GM23338 (cell line): ENCODE measurements around the gene VARS2. TPM values are rescaled to one million over a fixed set of nuclear protein-coding genes. Genes with fewer than 3 reads are reported as not detected.

Experiments
- ATAC-seq: fragments of 200-7000 bp; cut with Tn5 transposase; 3 replicates; pipeline ENCODE4 v1.9.1; 2020
- DNase-seq: peaks from one replicate; pipeline ENCODE4 v3.0.0-alpha.2; 2015; ENCODE audit warnings: low spot score
- H2AFZ ChIP-seq: fragments of 200-600 bp; sonication (generic); 2 replicates; pipeline ENCODE4 v1.8.0; 2016; ENCODE audit warnings: antibody characterized with exemption, mild to moderate bottlenecking, moderate library complexity
- H3F3A ChIP-seq: fragments of 200-600 bp; sonication (generic); replicated peaks from 2 replicates; pipeline ENCODE4 v1.8.0; 2017; ENCODE audit warnings: antibody characterized with exemption, mixed run types, low read depth
- H3K27ac ChIP-seq: fragments of 200-600 bp; sonication (generic); 2 replicates; pipeline ENCODE4 v1.6.1; 2016; ENCODE audit warnings: low read depth
- H3K27me3 ChIP-seq: fragments of 200-600 bp; sonication (generic); 2 replicates; pipeline ENCODE4 v1.8.0; 2016; ENCODE audit warnings: mild to moderate bottlenecking, mixed run types, moderate library complexity; ENCODE audit not compliant: insufficient read depth
- H3K36me3 ChIP-seq: fragments of 200-600 bp; sonication (generic); 2 replicates; pipeline ENCODE4 v1.8.0; 2016; ENCODE audit warnings: mild to moderate bottlenecking; ENCODE audit not compliant: insufficient read depth
- H3K4me1 ChIP-seq: fragments of 200-600 bp; sonication (generic); 2 replicates; pipeline ENCODE4 v1.8.0; 2016; ENCODE audit warnings: mild to moderate bottlenecking, moderate library complexity; ENCODE audit not compliant: insufficient read depth
- H3K4me2 ChIP-seq: fragments of 200-600 bp; sonication (generic); 2 replicates; pipeline ENCODE4 v1.7.1; 2017; ENCODE audit warnings: mixed run types
- H3K4me3 ChIP-seq: fragments of 200-600 bp; sonication (generic); 2 replicates; pipeline ENCODE4 v1.6.1; 2016; ENCODE audit warnings: mixed run types
- H3K79me2 ChIP-seq: fragments of 200-600 bp; sonication (generic); replicated peaks from 2 replicates; pipeline ENCODE4 v1.8.0; 2017; ENCODE audit warnings: mild to moderate bottlenecking; ENCODE audit not compliant: insufficient read depth
- H3K9me2 ChIP-seq: fragments of 200-600 bp; sonication (generic); 2 replicates; pipeline ENCODE4 v1.8.0; 2017; ENCODE audit not compliant: insufficient read depth
- H4K20me1 ChIP-seq: fragments of 200-600 bp; sonication (generic); replicated peaks from 2 replicates; pipeline ENCODE4 v1.8.0; 2017; ENCODE audit warnings: mild to moderate bottlenecking; ENCODE audit not compliant: insufficient read depth
- H3K27ac Mint-ChIP-seq: 2 replicates; pipeline ENCODE4 v1.8.0; 2020; ENCODE audit warnings: inconsistent platforms, mild to moderate bottlenecking, moderate library complexity, mixed read lengths
- H3K27me3 Mint-ChIP-seq: 3 replicates; pipeline ENCODE4 v1.8.0; 2022; ENCODE audit warnings: low read depth, mild to moderate bottlenecking, moderate library complexity, mixed read lengths, inconsistent platforms; ENCODE audit not compliant: insufficient read depth, poor library complexity
- H3K36me3 Mint-ChIP-seq: 3 replicates; pipeline ENCODE4 v1.8.0; 2021; ENCODE audit warnings: low read depth, mild to moderate bottlenecking, inconsistent platforms, moderate library complexity, mixed read lengths
- H3K4me1 Mint-ChIP-seq: 3 replicates; pipeline ENCODE4 v1.8.0; 2020; ENCODE audit warnings: mild to moderate bottlenecking, inconsistent platforms, mixed read lengths
- H3K4me3 Mint-ChIP-seq: 3 replicates; pipeline ENCODE4 v1.8.0; 2021; ENCODE audit warnings: moderate library complexity, mild to moderate bottlenecking, inconsistent platforms, mixed read lengths
- H3K9me3 Mint-ChIP-seq: 3 replicates; pipeline ENCODE4 v1.8.0; 2020; ENCODE audit warnings: moderate library complexity, mild to moderate bottlenecking, inconsistent platforms, mixed read lengths
- CREB1 ChIP-seq: fragments of 250-450 bp; sonication (Bioruptor Pico); IDR thresholded peaks from 2 replicates; pipeline ENCODE4 v1.5.0; 2020; ENCODE audit warnings: low read depth, mild to moderate bottlenecking, moderate library complexity
- EZH2 ChIP-seq: fragments of 200-600 bp; sonication (generic); IDR thresholded peaks from one replicate; pipeline ENCODE4 v1.8.0; 2017; ENCODE audit warnings: antibody characterized with exemption, mild to moderate bottlenecking, low read depth; ENCODE audit not compliant: unreplicated experiment
- JUNB ChIP-seq: IDR thresholded peaks from one replicate; pipeline ENCODE4 v1.6.1; 2016; ENCODE audit warnings: antibody characterized with exemption; ENCODE audit not compliant: unreplicated experiment
- NANOG ChIP-seq: IDR thresholded peaks from 2 replicates; pipeline ENCODE4 v1.6.1; 2016; ENCODE audit warnings: antibody characterized with exemption, borderline replicate concordance
- POLR2AphosphoS5 ChIP-seq: IDR thresholded peaks from 2 replicates; pipeline ENCODE4 v1.6.1; 2016; ENCODE audit warnings: antibody characterized with exemption, low read depth
- STAT1 ChIP-seq: IDR thresholded peaks from one replicate; pipeline ENCODE4 v1.6.1; 2016; ENCODE audit warnings: antibody characterized with exemption; ENCODE audit not compliant: unreplicated experiment
- ZNF331 ChIP-seq: fragments of 250-450 bp; sonication (Bioruptor Pico); IDR thresholded peaks from 2 replicates; pipeline ENCODE4 v1.5.0; 2020; ENCODE audit warnings: low read depth, mild to moderate bottlenecking, moderate library complexity
- polyA plus RNA-seq: library from polyadenylated mRNA; unstranded; fragments of >200 nt; fragmentation: Nextera tagmentation; extraction: Ambion mirVana; gene quantifications from 2 replicates; pipeline ENCODE4 v1.2.1, GENCODE V29; 2016
- total RNA-seq: library from RNA; depleted of rRNA; stranded (reverse); fragments of >200 nt; shearing (Covaris generic); gene quantifications from 2 replicates; pipeline ENCODE4 v1.2.3, GENCODE V29; 2014
- TF ChIP-seq, protein P1 (sequence below), 2 experiments: fragments of 200-600 bp in 1 of 2; sonication (generic) in 1 of 2; conservative IDR thresholded peaks; 2 replicates each; pipeline versions ENCODE4 v1.5.1 to v1.6.1; 2016 to 2017; ENCODE audit warnings: antibody characterized with exemption in 2 of 2, low read depth in 2 of 2, mild to moderate bottlenecking in 2 of 2, moderate library complexity in 1 of 2
- TF ChIP-seq, protein P2 (sequence below): IDR thresholded peaks from one replicate; pipeline ENCODE4 v1.6.1; 2018; ENCODE audit warnings: antibody characterized with exemption; ENCODE audit not compliant: unreplicated experiment
- TF ChIP-seq, protein P3 (sequence below): fragments of 250-450 bp; sonication (Bioruptor Pico); IDR thresholded peaks from 2 replicates; pipeline ENCODE4 v1.5.0; 2020; ENCODE audit warnings: mild to moderate bottlenecking, moderate library complexity

VARS2 gene
- total and polyA plus RNA-seq, 2 experiments from 2014 or later, result 13.7 to 36.4 TPM

DNA sequence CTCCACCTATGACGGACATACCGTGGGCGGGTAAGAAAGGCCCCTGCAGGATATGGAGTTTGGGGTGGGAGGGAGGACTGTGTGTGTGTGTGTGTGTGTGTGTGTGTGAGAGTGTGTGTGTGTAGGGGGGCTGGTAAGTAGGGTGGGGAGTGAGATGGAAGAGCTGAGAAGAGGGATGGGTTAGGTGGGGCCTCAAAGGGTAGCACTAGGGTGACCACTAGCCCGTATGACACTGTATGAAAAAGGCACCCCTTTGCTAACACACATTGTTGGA, 22.7 kb upstream of the VARS2 start:
- Histone ChIP-seq H3K27ac (no peak overlapping the region), H3F3A (0 out of 2 replicates have a peak, but pooled peaks cover 3% of the 10 kb centered on the region), H4K20me1 (peaks cover 14% of the 10 kb centered on the region), H3K4me1 (peaks cover 12% of the 10 kb centered on the region), H3K27me3 (no peaks in the 10 kb centered on the region), H3K9me2 (no peaks in the 10 kb centered on the region), H3K4me2 (no peak overlapping the region), H3K4me3 (no peak overlapping the region), H3K36me3 (peaks cover 9% of the 10 kb centered on the region), H2AFZ (no peak overlapping the region), H3K79me2 (peaks cover 36% of the 10 kb centered on the region)
- no peak for TF ChIP-seq STAT1
- peaks cover 3% of the 10 kb centered on the region for H3K27me3 Mint-ChIP-seq
- no peak overlapping the region; the same call in 2 of the 3 replicates for H3K4me3 Mint-ChIP-seq
- no peak for DNase-seq
- no peak overlapping the region for H3K27ac Mint-ChIP-seq
- no peak for ATAC-seq
- peaks cover 63% of the 10 kb centered on the region for H3K36me3 Mint-ChIP-seq
- peaks cover 37% of the 10 kb centered on the region for H3K4me1 Mint-ChIP-seq
- no peaks in the 10 kb centered on the region for H3K9me3 Mint-ChIP-seq

DNA sequence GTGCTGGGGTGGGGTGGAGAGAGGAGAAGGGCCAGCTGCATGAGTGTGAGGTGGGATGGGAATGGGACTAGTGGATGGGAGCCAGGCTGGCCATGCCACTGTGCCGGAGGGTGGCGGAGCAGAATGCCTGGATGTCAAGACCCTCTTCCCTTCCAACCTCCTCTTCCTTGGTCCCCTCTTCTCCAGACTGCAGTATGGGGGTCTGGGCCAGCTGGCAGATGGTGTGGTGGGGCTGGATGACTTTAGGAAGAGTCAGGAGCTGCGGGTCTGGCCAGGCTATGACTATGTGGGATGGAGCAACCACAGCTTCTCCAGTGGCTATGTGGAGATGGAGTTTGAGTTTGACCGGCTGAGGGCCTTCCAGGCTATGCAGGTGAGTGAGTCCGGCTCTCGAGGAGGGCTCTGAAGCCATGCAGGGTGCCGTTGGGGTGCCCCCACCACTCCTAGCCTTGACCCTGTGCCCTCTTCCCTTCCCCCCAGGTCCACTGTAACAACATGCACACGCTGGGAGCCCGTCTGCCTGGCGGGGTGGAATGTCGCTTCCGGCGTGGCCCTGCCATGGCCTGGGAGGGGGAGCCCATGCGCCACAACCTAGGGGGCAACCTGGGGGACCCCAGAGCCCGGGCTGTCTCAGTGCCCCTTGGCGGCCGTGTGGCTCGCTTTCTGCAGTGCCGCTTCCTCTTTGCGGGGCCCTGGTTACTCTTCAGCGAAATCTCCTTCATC, 22.1 kb upstream of the VARS2 start:
- Histone ChIP-seq H2AFZ (no peak overlapping the region), H3K27ac (no peak overlapping the region), H3K27me3 (no peaks in the 10 kb centered on the region), H3F3A (0 out of 2 replicates have a peak, but pooled peaks cover 3% of the 10 kb centered on the region), H3K79me2 (peaks cover 30% of the 10 kb centered on the region), H3K4me2 (no peak overlapping the region), H4K20me1 (peaks cover 9% of the 10 kb centered on the region), H3K36me3 (peaks cover 9% of the 10 kb centered on the region), H3K9me2 (no peaks in the 10 kb centered on the region), H3K4me3 (no peak overlapping the region), H3K4me1 (peaks cover 7% of the 10 kb centered on the region)
- H3K36me3 Mint-ChIP-seq, result peaks cover 68% of the 10 kb centered on the region
- peaks cover 3% of the 10 kb centered on the region for H3K27me3 Mint-ChIP-seq
- H3K9me3 Mint-ChIP-seq, result no peaks in the 10 kb centered on the region
- H3K4me3 Mint-ChIP-seq, result no peak overlapping the region; the same call in 2 of the 3 replicates
- ATAC-seq (no peak), DNase-seq (no peak)
- no peak overlapping the region for H3K27ac Mint-ChIP-seq
- H3K4me1 Mint-ChIP-seq, result peaks cover 31% of the 10 kb centered on the region
- TF ChIP-seq, protein P1, sequence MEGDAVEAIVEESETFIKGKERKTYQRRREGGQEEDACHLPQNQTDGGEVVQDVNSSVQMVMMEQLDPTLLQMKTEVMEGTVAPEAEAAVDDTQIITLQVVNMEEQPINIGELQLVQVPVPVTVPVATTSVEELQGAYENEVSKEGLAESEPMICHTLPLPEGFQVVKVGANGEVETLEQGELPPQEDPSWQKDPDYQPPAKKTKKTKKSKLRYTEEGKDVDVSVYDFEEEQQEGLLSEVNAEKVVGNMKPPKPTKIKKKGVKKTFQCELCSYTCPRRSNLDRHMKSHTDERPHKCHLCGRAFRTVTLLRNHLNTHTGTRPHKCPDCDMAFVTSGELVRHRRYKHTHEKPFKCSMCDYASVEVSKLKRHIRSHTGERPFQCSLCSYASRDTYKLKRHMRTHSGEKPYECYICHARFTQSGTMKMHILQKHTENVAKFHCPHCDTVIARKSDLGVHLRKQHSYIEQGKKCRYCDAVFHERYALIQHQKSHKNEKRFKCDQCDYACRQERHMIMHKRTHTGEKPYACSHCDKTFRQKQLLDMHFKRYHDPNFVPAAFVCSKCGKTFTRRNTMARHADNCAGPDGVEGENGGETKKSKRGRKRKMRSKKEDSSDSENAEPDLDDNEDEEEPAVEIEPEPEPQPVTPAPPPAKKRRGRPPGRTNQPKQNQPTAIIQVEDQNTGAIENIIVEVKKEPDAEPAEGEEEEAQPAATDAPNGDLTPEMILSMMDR (conservative IDR thresholded peaks at IDR 0.05; ENCODE audit: low read depth in 2 of 2), result no peak
- TF ChIP-seq, protein P2, sequence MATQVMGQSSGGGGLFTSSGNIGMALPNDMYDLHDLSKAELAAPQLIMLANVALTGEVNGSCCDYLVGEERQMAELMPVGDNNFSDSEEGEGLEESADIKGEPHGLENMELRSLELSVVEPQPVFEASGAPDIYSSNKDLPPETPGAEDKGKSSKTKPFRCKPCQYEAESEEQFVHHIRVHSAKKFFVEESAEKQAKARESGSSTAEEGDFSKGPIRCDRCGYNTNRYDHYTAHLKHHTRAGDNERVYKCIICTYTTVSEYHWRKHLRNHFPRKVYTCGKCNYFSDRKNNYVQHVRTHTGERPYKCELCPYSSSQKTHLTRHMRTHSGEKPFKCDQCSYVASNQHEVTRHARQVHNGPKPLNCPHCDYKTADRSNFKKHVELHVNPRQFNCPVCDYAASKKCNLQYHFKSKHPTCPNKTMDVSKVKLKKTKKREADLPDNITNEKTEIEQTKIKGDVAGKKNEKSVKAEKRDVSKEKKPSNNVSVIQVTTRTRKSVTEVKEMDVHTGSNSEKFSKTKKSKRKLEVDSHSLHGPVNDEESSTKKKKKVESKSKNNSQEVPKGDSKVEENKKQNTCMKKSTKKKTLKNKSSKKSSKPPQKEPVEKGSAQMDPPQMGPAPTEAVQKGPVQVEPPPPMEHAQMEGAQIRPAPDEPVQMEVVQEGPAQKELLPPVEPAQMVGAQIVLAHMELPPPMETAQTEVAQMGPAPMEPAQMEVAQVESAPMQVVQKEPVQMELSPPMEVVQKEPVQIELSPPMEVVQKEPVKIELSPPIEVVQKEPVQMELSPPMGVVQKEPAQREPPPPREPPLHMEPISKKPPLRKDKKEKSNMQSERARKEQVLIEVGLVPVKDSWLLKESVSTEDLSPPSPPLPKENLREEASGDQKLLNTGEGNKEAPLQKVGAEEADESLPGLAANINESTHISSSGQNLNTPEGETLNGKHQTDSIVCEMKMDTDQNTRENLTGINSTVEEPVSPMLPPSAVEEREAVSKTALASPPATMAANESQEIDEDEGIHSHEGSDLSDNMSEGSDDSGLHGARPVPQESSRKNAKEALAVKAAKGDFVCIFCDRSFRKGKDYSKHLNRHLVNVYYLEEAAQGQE, result no peak
- no peak for TF ChIP-seq JUNB
- TF ChIP-seq CREB1, result no peak
- TF ChIP-seq POLR2AphosphoS5, result no peak
- no peak for TF ChIP-seq NANOG
- TF ChIP-seq ZNF331 (CRISPR knock-in tag), result no peak
- no peak for TF ChIP-seq EZH2
- TF ChIP-seq, protein P3, sequence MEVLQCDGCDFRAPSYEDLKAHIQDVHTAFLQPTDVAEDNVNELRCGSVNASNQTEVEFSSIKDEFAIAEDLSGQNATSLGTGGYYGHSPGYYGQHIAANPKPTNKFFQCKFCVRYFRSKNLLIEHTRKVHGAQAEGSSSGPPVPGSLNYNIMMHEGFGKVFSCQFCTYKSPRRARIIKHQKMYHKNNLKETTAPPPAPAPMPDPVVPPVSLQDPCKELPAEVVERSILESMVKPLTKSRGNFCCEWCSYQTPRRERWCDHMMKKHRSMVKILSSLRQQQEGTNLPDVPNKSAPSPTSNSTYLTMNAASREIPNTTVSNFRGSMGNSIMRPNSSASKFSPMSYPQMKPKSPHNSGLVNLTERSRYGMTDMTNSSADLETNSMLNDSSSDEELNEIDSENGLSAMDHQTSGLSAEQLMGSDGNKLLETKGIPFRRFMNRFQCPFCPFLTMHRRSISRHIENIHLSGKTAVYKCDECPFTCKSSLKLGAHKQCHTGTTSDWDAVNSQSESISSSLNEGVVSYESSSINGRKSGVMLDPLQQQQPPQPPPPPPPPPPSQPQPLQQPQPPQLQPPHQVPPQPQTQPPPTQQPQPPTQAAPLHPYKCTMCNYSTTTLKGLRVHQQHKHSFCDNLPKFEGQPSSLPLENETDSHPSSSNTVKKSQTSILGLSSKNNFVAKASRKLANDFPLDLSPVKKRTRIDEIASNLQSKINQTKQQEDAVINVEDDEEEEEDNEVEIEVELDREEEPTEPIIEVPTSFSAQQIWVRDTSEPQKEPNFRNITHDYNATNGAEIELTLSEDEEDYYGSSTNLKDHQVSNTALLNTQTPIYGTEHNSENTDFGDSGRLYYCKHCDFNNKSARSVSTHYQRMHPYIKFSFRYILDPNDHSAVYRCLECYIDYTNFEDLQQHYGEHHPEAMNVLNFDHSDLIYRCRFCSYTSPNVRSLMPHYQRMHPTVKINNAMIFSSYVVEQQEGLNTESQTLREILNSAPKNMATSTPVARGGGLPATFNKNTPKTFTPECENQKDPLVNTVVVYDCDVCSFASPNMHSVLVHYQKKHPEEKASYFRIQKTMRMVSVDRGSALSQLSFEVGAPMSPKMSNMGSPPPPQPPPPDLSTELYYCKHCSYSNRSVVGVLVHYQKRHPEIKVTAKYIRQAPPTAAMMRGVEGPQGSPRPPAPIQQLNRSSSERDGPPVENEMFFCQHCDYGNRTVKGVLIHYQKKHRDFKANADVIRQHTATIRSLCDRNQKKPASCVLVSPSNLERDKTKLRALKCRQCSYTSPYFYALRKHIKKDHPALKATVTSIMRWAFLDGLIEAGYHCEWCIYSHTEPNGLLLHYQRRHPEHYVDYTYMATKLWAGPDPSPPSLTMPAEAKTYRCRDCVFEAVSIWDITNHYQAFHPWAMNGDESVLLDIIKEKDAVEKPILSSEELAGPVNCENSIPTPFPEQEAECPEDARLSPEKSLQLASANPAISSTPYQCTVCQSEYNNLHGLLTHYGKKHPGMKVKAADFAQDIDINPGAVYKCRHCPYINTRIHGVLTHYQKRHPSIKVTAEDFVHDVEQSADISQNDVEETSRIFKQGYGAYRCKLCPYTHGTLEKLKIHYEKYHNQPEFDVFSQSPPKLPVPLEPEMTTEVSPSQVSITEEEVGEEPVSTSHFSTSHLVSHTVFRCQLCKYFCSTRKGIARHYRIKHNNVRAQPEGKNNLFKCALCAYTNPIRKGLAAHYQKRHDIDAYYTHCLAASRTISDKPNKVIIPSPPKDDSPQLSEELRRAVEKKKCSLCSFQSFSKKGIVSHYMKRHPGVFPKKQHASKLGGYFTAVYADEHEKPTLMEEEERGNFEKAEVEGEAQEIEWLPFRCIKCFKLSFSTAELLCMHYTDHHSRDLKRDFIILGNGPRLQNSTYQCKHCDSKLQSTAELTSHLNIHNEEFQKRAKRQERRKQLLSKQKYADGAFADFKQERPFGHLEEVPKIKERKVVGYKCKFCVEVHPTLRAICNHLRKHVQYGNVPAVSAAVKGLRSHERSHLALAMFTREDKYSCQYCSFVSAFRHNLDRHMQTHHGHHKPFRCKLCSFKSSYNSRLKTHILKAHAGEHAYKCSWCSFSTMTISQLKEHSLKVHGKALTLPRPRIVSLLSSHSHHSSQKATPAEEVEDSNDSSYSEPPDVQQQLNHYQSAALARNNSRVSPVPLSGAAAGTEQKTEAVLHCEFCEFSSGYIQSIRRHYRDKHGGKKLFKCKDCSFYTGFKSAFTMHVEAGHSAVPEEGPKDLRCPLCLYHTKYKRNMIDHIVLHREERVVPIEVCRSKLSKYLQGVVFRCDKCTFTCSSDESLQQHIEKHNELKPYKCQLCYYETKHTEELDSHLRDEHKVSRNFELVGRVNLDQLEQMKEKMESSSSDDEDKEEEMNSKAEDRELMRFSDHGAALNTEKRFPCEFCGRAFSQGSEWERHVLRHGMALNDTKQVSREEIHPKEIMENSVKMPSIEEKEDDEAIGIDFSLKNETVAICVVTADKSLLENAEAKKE (CRISPR knock-in tag), result no peak
